Neural progenitor cell (in vitro differentiated cells): ENCODE results near the gene RNLS.

Experiments
- EZH2 ChIP-seq: fragments of 200-600 bp; sonication (generic); IDR thresholded peaks from 2 replicates; pipeline ENCODE4 v1.6.1; 2017; ENCODE audit warnings: antibody characterized with exemption, mild to moderate bottlenecking, moderate library complexity
- EZH2phosphoT487 ChIP-seq: fragments of 200-600 bp; sonication (generic); IDR thresholded peaks from 2 replicates; pipeline ENCODE4 v1.6.1; 2017; ENCODE audit warnings: antibody characterized with exemption
- TF ChIP-seq, protein P1 (sequence below): fragments of 200-600 bp; sonication (generic); IDR thresholded peaks from 2 replicates; pipeline ENCODE4 v1.5.1; 2017; ENCODE audit warnings: antibody characterized with exemption, mild to moderate bottlenecking

DNA sequence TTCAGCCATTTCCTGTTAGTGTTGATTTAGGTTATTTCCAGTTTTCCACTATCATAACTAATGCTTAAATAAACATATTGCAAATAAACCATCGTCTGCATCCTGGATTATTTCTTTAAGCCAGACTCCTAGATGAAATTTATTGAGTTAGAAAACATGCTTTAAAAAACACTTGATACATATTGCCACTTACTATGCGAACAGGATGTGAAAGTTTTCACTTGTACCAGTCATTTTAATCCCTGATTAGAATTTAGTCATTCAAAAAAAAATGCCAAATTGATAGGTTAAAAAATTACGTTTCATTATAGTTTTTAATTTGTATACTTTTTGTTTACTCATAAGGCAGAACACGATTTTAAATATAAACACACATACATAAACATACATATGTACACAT is 309.6 kb downstream of the RNLS start:
- TF ChIP-seq, protein P1, sequence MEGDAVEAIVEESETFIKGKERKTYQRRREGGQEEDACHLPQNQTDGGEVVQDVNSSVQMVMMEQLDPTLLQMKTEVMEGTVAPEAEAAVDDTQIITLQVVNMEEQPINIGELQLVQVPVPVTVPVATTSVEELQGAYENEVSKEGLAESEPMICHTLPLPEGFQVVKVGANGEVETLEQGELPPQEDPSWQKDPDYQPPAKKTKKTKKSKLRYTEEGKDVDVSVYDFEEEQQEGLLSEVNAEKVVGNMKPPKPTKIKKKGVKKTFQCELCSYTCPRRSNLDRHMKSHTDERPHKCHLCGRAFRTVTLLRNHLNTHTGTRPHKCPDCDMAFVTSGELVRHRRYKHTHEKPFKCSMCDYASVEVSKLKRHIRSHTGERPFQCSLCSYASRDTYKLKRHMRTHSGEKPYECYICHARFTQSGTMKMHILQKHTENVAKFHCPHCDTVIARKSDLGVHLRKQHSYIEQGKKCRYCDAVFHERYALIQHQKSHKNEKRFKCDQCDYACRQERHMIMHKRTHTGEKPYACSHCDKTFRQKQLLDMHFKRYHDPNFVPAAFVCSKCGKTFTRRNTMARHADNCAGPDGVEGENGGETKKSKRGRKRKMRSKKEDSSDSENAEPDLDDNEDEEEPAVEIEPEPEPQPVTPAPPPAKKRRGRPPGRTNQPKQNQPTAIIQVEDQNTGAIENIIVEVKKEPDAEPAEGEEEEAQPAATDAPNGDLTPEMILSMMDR = no peak
- TF ChIP-seq EZH2 (no peak), EZH2phosphoT487 (no peak)
